HUES64 (cell line): ENCODE measurements around the gene FSTL4.

Experiments used
- H3K27ac ChIP-seq: 2 replicates; pipeline ENCODE4 v1.7.0; 2013; ENCODE audit warnings: low read depth, low read length, inconsistent platforms
- H3K27me3 ChIP-seq: 2 replicates; pipeline ENCODE4 v1.6.1; 2013; ENCODE audit warnings: mild to moderate bottlenecking, low read length; ENCODE audit not compliant: insufficient read depth
- H3K36me3 ChIP-seq: 2 replicates; pipeline ENCODE4 v1.6.1; 2013; ENCODE audit warnings: mild to moderate bottlenecking, low read length; ENCODE audit not compliant: insufficient read depth
- H3K4me1 ChIP-seq: 2 replicates; pipeline ENCODE4 v1.6.1; 2013; ENCODE audit warnings: mild to moderate bottlenecking, low read length, moderate library complexity; ENCODE audit not compliant: insufficient read depth
- H3K4me3 ChIP-seq: 2 replicates; pipeline ENCODE4 v1.5.1; 2013; ENCODE audit warnings: mild to moderate bottlenecking, low read length, moderate library complexity
- H3K9ac ChIP-seq: 2 replicates; pipeline ENCODE4 v1.6.1; 2013; ENCODE audit warnings: mild to moderate bottlenecking, low read depth, low read length
- H3K9me3 ChIP-seq: 2 replicates; pipeline ENCODE4 v1.6.1; 2013; ENCODE audit warnings: low read depth, low read length; ENCODE audit not compliant: insufficient read depth
- WGBS: fragments of 150-250, 120-280 bp; methylation state at CpG from one replicate; pipeline ENCODE4 v1.1.7; 2013; ENCODE audit warnings: missing lambda C conversion rate; 5-methylcytosine and 5-hydroxymethylcytosine counted together

Gene FSTL4

DNA sequence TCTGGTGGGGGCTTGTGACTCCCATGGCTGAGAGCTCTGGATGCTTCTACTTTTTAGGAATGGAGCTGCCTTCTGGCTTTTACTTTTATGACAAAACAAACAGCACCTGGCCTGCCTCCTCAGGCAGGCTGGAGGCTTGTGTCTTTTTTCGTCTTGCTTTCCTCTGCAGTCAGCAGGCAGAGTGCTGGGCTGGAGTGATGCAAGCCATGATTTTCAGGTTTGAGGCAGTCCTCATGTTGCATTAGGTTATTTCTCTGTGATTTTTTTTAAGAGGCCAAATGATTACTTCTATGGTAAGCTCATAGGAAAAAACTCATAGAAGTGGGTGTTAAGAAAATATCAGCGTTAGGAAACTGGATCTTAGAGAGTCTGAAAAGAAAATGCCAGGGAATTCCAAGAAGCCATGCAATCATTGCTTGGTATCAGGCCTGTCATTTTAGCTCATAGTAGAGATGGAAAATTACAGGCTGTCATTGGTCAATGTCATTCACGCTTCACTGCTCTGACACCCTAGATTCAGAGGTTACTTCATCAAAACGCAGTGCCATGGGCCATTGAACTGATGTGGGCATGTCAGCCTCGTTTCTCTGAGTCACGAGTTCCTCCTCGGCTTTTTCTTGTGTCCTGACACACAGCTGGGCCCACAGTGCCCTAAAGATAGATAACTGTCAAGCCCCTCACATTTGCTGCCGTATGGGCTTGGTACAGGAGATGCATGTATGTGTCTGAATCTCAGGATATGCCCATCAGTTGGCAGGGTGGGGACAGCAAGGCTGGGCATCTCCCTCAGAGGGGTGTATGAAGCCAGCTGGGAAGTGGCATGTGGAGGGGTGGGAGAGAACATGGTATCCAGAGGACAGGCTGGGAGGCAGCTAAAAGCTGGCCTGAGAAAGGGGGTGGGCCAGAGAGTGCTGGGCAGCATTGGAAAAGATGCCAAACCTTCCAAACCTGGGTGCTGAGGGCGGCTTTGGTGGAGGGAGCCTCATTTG lies 408.7 kb downstream of the FSTL4 start:
- Histone ChIP-seq H3K4me3 (no peak overlapping the region), H3K9ac (no peak overlapping the region), H3K27me3 (no peaks in the 10 kb centered on the region), H3K9me3 (no peaks in the 10 kb centered on the region), H3K36me3 (no peaks in the 10 kb centered on the region), H3K27ac (no peak overlapping the region), H3K4me1 (no peaks in the 10 kb centered on the region)
- 91% methylated on average over 9 of the region's 9 CpGs for WGBS

DNA sequence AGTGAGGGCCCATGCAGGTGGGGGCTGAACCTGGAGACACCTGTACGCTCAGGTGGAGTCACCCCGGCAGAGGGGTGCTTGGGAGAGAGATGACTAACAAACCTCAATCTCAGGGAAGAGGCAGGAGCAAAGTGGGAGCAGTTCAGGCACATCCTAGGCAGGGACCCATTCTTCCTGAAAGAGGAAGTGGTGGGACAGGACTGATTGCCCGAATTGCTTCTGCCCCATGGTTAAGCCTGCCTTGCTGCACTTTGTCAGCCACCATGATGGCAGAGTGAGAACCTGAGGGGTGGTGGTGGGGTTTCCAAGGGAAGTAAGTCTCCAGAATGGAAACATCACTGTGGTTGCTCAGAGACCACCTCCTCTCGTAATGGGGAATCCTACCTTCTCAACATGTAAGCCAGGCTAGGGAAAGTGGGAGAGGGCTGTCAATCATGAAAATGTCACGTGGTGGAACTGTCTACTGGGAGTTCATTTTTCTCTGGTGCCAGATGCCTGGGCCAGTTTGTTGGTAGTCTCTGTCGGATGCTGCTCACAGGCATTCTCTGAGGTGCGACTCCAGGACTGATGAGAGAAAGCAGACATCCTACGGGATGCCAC lies 410.2 kb downstream of the FSTL4 start:
- Histone ChIP-seq H3K4me3 (no peak overlapping the region), H3K4me1 (no peaks in the 10 kb centered on the region), H3K27me3 (no peaks in the 10 kb centered on the region), H3K9ac (no peak overlapping the region), H3K27ac (no peak overlapping the region), H3K36me3 (no peaks in the 10 kb centered on the region), H3K9me3 (no peaks in the 10 kb centered on the region)
- 92% methylated on average over 8 of the region's 8 CpGs for WGBS

DNA sequence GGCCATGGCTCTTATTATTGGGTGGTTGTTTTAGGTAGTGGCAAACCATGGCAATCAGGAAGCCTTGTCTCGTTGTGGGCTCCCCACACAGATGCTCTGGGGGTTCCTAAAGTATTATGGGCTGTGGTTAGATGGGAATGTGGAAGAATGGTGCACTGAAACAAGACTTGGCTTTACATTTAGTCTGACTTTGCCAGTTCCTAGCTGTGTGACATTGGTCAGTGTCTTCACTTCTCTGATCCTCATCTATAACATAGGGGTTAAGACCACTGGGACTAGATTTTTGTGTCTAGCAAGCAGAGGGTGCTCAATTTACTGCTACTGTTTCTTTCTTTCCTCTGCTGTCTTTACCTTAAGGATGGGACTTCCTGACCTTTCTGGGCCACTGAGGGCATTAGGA lies 411.0 kb downstream of the FSTL4 start:
- 92% methylated on average over 1 of the region's 1 CpG for WGBS
- Histone ChIP-seq H3K4me1 (peaks cover 4% of the 10 kb centered on the region), H3K4me3 (no peak overlapping the region), H3K27ac (no peak overlapping the region), H3K9me3 (no peaks in the 10 kb centered on the region), H3K36me3 (no peaks in the 10 kb centered on the region), H3K27me3 (no peaks in the 10 kb centered on the region), H3K9ac (no peak overlapping the region)

DNA sequence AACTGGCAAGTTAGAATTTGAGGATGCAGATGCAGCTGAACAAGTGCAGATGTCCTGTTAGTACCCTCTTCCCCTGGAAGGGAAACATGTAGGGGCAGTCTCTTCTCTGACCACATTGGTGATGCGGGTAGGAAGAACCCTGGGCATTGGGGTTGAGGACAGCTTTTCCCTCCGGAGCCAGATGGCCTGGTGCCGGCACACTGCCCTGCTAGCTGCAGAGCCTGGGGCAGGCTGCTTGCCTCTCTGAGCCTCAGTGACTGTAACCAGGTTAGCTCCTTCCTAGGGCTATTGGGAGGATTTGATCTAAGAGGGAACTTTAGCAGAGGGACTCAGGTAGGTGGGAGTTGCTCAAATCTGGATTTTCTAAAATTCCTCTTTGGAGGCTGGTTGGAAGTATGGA lies 412.1 kb downstream of the FSTL4 start:
- Histone ChIP-seq H3K27me3 (no peaks in the 10 kb centered on the region), H3K4me3 (no peak overlapping the region), H3K9ac (no peak overlapping the region), H3K9me3 (no peaks in the 10 kb centered on the region), H3K4me1 (peaks cover 4% of the 10 kb centered on the region), H3K27ac (no peak overlapping the region), H3K36me3 (no peaks in the 10 kb centered on the region)
- WGBS, result 92% methylated on average over 3 of the region's 3 CpGs

DNA sequence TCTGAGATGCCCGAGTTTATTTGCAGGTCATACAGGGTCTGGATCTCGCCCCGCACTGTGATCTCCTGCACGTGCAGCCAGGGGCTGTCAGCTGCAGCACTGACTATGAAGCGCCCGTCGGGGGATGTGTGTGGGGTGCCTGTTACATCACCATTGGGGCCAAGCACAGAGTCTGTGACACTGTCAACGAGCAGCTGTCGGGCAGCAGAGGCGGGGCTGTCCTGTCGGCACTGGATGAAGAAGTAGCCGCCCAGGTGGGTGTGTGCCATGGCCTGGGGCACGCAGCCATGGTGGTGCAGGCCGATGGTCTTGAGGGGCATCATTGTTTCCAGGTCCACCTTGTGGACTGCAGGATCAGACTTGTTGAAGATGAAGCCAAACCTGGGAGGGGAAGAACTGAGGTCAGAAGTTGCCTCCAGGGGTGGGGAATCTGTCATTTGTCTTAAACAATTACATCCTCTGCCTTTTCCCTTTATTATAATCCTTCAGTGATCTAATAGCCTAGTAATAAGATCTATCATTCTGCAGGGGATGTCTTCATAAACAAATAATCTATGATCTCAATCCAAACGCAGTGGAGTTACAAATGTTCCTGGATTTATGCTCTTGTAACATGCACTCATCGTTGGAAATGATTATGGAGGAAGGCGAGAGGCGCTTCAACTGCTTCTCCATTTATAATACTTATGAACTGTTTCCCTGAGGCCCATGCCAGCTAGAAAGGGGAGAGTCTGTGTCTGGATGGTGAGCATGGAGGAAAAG lies 412.7 kb downstream of the FSTL4 start:
- WGBS, result 94% methylated on average over 18 of the region's 18 CpGs
- Histone ChIP-seq H3K27ac (no peak overlapping the region), H3K4me3 (no peak overlapping the region), H3K27me3 (no peaks in the 10 kb centered on the region), H3K4me1 (peaks cover 4% of the 10 kb centered on the region), H3K9ac (no peak overlapping the region), H3K36me3 (no peaks in the 10 kb centered on the region), H3K9me3 (no peaks in the 10 kb centered on the region)

DNA sequence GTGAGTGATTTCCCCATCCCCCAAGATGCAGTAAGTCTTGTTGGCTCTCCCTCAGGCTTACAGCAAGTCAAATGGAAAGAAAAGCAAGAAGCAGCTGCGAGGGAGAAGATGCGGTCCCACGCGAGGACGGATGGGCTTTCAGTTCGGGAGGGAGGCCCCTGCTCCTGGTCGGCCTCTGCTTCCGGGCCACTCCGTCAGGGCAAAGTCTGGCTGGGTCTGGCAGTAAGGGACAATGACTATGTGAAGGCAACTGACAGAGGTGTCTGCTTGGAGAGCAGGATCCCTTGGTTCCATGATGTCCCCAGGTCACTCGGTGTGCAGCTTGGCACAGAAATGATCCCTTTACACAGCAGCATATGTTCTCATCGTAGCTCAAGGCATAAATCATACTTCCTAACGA lies 413.8 kb downstream of the FSTL4 start:
- 96% methylated on average over 12 of the region's 12 CpGs for WGBS
- Histone ChIP-seq H3K27me3 (no peaks in the 10 kb centered on the region), H3K9me3 (no peaks in the 10 kb centered on the region), H3K27ac (no peak overlapping the region), H3K4me1 (peaks cover 4% of the 10 kb centered on the region), H3K36me3 (no peaks in the 10 kb centered on the region), H3K9ac (no peak overlapping the region), H3K4me3 (no peak overlapping the region)

DNA sequence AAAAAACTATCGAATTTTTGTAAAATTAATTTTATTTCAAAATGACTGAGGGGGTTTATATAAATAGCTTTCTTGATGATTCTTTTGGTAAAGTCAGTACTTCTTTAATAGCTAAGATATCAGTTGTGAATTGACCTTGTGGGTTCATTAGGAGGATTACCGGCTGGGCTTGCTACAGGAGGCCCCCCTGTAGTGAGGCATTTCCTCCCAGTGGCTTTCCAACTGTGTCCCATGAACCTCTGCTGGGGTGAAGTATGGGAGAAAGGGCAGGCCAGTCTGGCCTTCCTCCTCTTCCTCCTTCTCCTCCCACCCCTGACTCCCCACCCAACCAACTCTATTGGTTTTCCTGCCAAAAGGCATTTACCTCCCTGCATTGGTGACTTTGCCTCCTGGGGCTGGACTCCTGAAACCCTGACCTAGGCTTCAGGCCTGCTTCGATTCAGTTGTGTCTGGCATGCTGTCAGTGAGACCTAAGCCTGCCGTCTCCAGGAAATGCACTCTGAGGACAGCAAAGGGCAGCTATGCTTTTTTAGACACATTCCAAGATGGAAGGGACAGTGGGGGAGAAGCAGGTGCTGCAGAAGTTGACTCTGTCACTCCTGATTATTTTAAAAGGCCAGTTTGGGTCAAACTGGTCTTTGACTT lies 415.8 kb downstream of the FSTL4 start:
- Histone ChIP-seq H3K27me3 (no peaks in the 10 kb centered on the region), H3K27ac (no peak overlapping the region), H3K4me3 (no peak overlapping the region), H3K9me3 (no peaks in the 10 kb centered on the region), H3K9ac (no peak overlapping the region), H3K36me3 (no peaks in the 10 kb centered on the region), H3K4me1 (peaks cover 4% of the 10 kb centered on the region)
- 63% methylated on average over 4 of the region's 4 CpGs for WGBS

DNA sequence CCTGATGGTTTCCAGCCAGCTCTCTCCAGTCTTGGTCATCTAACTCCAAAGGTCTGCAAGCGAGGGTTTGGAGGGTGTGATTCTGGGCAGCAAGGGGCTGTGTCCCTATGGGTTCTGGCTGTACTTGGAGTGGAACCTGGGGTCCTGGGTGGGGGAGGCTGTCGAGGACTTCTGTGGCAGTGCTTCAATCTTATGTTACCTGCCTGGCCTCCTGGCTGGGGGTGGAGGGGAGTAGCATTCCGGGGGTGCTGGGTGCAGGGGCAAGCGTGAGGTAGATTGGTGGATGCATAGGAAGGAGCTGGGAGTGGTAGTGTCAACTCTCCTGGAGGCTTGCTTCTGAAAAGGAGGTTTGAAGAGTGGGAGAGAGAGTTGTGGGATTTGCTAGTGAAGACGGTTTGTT lies 417.1 kb downstream of the FSTL4 start:
- Histone ChIP-seq H3K27ac (no peak overlapping the region), H3K9me3 (no peaks in the 10 kb centered on the region), H3K36me3 (no peaks in the 10 kb centered on the region), H3K4me3 (no peak overlapping the region), H3K9ac (no peak overlapping the region), H3K4me1 (peaks cover 4% of the 10 kb centered on the region), H3K27me3 (no peaks in the 10 kb centered on the region)
- WGBS, result 93% methylated on average over 4 of the region's 5 CpGs

DNA sequence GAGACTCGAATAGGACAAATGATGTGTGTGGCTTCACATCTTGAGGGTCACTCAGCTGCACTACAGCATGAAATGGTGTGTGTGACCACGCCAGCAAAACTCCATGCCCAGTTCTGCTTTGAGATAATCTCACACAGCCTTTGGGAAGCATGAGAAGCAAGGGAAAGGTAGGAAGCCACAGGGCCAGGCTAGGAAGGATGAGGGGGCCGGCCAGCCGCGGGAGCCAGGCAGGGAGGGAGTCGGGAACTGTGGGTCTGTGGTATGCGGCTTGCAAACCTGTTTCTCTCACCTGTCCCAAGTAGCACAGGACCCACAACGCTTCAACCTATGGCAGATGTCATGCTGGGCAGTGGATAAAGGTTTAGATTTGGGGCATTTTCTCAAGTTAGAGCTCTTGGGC lies 418.5 kb downstream of the FSTL4 start:
- 84% methylated on average over 8 of the region's 8 CpGs for WGBS
- peaks cover 4% of the 10 kb centered on the region for H3K4me1 ChIP-seq

DNA sequence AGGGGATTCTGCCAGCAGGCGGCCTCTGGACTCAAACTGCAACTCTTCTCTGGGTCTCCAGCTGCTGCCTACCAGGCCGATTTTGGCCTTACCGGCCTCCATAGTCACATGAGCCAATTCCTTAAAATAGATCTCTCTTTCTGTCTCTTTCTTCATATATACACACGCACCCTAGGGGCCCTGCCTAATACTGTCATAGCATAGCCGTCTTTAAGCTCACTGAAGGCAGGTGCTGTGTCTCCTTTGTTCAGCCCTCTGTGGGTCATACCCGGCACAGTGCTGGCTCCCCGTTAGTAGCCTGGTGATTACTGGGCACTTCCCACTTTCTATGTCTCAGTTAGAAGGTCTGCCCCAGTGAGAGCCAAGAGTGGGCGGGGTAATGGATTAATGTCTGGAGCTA lies 419.6 kb downstream of the FSTL4 start:
- Histone ChIP-seq H3K27ac (no peak overlapping the region), H3K4me1 (peaks cover 4% of the 10 kb centered on the region), H3K27me3 (no peaks in the 10 kb centered on the region), H3K4me3 (no peak overlapping the region), H3K9ac (no peak overlapping the region), H3K9me3 (no peaks in the 10 kb centered on the region), H3K36me3 (no peaks in the 10 kb centered on the region)
- 91% methylated on average over 8 of the region's 8 CpGs for WGBS

More for the DNA sequence above, 418.5 kb downstream of the FSTL4 start:
- no peak overlapping the region for H3K9ac ChIP-seq
- no peak overlapping the region for H3K4me3 ChIP-seq
- H3K36me3 ChIP-seq, result no peaks in the 10 kb centered on the region
- no peak overlapping the region for H3K27ac ChIP-seq
- H3K27me3 ChIP-seq, result no peaks in the 10 kb centered on the region
- H3K9me3 ChIP-seq, result no peaks in the 10 kb centered on the region

DNA sequence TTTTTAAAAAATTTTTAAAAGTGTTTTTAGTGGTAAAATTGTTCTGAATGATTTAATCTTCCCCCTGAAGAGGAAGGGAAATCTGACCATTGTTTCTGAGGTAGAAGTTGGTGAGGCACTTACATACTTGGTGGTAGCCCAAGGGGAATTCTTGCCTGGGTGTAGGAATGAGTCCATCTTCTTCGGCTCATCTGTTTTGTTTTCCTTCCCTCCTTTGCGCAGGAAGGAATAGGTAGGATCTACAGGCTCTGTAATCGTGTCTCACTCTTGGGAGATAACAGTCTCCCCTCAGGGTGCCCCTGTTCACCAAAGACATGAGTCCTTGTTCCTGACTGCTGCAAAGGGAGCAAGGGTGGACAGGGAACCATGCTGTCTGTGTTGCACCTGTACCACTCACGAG lies 422.5 kb downstream of the FSTL4 start:
- H3K4me3 ChIP-seq, result no peak overlapping the region
- 88% methylated on average over 4 of the region's 4 CpGs for WGBS

More for the DNA sequence above, 422.5 kb downstream of the FSTL4 start:
- Histone ChIP-seq H3K4me1 (no peaks in the 10 kb centered on the region), H3K9me3 (no peaks in the 10 kb centered on the region), H3K27ac (no peak overlapping the region), H3K36me3 (no peaks in the 10 kb centered on the region), H3K27me3 (no peaks in the 10 kb centered on the region), H3K9ac (no peak overlapping the region)
